ENCODE measurements around the gene TBC1D10A. TPM values are rescaled to one million over a fixed set of nuclear protein-coding genes. Genes with fewer than 3 reads are reported as not detected.

The TBC1D10A gene
- total RNA-seq, 1 donor from 2014 or later: 32.7 TPM

DNA sequence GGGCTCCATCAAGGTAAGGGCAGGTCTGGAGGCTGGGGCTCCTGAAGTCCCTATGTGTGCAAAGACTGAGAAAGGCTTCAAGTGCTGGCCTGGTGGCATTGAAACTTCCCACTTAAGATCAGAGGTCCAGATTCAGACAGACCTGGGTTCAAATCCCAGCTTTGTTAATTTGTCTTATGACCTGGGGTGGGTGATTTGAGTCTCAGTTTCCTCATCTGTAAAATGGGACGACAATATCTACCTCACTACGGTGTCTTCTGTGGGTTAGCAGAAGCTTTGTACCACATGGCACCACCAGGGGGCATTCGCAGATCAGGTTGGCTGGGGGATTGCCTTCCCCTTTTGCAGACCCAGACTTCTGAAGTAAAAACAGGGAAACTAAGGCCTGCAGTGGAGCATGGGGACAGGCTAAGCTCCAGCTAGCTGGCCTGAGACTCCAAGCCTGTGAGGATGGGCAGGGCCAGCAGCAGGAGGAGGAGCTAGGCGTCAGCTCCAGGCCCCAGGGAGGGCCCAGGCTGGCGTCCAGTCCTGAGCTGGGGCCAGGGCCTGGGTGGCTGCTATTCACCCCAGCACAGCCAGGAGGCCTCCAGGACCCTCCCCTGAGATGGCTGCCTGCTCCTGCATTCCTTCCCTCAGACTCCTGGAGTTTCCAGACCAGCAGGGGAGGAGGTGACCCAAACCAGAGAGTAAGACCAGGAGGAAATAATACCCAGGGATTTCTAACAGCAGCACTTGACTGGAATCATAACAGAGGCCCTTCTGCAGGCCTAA, 38.9 kb downstream of the TBC1D10A start:
- no peak for FAIRE-seq

DNA sequence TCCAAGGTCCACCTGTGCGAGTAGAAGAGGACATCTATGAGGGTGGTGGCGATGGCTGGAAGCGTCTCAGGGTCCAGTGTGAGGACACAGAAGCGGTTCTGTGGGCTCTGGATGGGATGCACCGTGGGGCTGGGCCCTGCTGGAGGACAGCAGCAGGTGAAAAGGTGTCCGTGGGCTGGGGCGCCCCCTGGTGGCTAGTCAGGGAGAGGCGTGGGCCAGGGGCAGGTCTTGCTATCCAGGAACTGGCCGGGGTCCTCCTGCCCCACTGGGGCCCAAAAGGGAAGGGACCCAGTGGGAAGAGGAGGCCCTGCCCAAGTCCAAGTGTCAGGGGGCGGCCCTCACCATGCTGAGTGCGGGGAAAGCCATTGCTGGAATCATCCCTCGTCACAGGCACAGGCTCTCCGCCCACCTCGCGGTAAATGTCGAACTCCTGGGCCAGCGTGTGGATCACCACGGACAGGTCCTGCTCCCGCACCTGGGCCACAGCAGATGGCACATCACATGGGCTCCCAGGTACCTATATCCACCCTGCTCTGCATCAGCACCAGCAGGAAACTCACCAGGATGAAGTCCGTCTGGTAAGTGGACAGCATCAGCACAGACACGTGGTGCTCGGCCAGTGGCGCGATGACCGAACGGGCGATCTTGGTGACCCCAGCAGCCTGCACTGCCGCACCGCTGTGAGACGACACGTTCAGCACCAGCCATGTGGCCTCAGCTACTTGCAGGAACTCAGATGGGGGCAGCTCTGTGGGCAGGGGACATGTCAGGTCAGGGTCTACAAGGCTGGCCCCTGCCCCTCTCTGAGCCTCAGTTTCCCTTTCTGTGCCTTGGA, 39.7 kb downstream of the TBC1D10A start:
- Histone ChIP-seq H3K4me2 (ENCODE audit: low read length) (no peak overlapping the region), H3K4me3 (ENCODE audit: insufficient read depth, low read depth, low read length) (no peak overlapping the region), H2AFZ (ENCODE audit: low read depth, low read length) (no peak overlapping the region), H3K9me3 (ENCODE audit: insufficient read depth, low read depth, low read length) (no peaks in the 10 kb centered on the region), H3K27ac (ENCODE audit: low read depth, low read length) (no peak overlapping the region), H3K9ac (ENCODE audit: low read length) (no peak overlapping the region), H4K20me1 (ENCODE audit: insufficient read depth, low read length) (peaks cover 18% of the 10 kb centered on the region), H3K79me2 (ENCODE audit: insufficient read depth, low read length) (peaks cover 3% of the 10 kb centered on the region), H3K36me3 (ENCODE audit: insufficient read depth, low read length) (no peaks in the 10 kb centered on the region), H3K27me3 (ENCODE audit: insufficient read depth, low read length) (no peaks in the 10 kb centered on the region), H3K4me1 (ENCODE audit: insufficient read depth, low read length) (peaks cover 33% of the 10 kb centered on the region)
- TF ChIP-seq, protein P1, sequence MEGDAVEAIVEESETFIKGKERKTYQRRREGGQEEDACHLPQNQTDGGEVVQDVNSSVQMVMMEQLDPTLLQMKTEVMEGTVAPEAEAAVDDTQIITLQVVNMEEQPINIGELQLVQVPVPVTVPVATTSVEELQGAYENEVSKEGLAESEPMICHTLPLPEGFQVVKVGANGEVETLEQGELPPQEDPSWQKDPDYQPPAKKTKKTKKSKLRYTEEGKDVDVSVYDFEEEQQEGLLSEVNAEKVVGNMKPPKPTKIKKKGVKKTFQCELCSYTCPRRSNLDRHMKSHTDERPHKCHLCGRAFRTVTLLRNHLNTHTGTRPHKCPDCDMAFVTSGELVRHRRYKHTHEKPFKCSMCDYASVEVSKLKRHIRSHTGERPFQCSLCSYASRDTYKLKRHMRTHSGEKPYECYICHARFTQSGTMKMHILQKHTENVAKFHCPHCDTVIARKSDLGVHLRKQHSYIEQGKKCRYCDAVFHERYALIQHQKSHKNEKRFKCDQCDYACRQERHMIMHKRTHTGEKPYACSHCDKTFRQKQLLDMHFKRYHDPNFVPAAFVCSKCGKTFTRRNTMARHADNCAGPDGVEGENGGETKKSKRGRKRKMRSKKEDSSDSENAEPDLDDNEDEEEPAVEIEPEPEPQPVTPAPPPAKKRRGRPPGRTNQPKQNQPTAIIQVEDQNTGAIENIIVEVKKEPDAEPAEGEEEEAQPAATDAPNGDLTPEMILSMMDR (IDR thresholded peaks at IDR 0.05; ENCODE audit: insufficient read depth, low read depth, low read length): peak; percentile 68
- no peak for TF ChIP-seq EZH2 (IDR thresholded peaks at IDR 0.05; ENCODE audit: insufficient read depth, low read length)
- Mint-ChIP-seq H3K27me3 (ENCODE audit: low read depth, unreplicated experiment) (no peaks in the 10 kb centered on the region), H3K27ac (ENCODE audit: unreplicated experiment) (no peak overlapping the region), H3K9me3 (ENCODE audit: unreplicated experiment) (no peaks in the 10 kb centered on the region), H3K36me3 (ENCODE audit: low read depth, unreplicated experiment) (peaks cover 15% of the 10 kb centered on the region), H3K4me3 (ENCODE audit: unreplicated experiment) (no peak overlapping the region), H3K4me1 (ENCODE audit: low read depth, unreplicated experiment) (peaks cover 7% of the 10 kb centered on the region)
- FAIRE-seq (no peak), DNase-seq (ENCODE audit: low read depth) (no peak)

More for the DNA sequence above, 38.9 kb downstream of the TBC1D10A start:
- peaks cover 14% of the 10 kb centered on the region for H3K36me3 Mint-ChIP-seq (ENCODE audit: low read depth, unreplicated experiment)
- Histone ChIP-seq H3K9ac (ENCODE audit: low read length) (peak overlapping the region; percentile 89), H4K20me1 (ENCODE audit: insufficient read depth, low read length) (peaks cover 18% of the 10 kb centered on the region), H3K27ac (ENCODE audit: low read depth, low read length) (peak overlapping the region; percentile 54), H2AFZ (ENCODE audit: low read depth, low read length) (no peak overlapping the region), H3K4me3 (ENCODE audit: insufficient read depth, low read depth, low read length) (peak overlapping the region; percentile 68), H3K79me2 (ENCODE audit: insufficient read depth, low read length) (peaks cover 3% of the 10 kb centered on the region), H3K27me3 (ENCODE audit: insufficient read depth, low read length) (no peaks in the 10 kb centered on the region), H3K4me2 (ENCODE audit: low read length) (peak overlapping the region; percentile 98), H3K4me1 (ENCODE audit: insufficient read depth, low read length) (peaks cover 33% of the 10 kb centered on the region), H3K36me3 (ENCODE audit: insufficient read depth, low read length) (peaks cover 4% of the 10 kb centered on the region), H3K9me3 (ENCODE audit: insufficient read depth, low read depth, low read length) (no peaks in the 10 kb centered on the region)
- peak overlapping the region; percentile 87 for H3K4me3 Mint-ChIP-seq (ENCODE audit: unreplicated experiment)
- TF ChIP-seq, protein P1 (IDR thresholded peaks at IDR 0.05; ENCODE audit: insufficient read depth, low read depth, low read length): peak; percentile 75
- no peak for TF ChIP-seq EZH2 (IDR thresholded peaks at IDR 0.05; ENCODE audit: insufficient read depth, low read length)
- H3K27me3 Mint-ChIP-seq (ENCODE audit: low read depth, unreplicated experiment): no peaks in the 10 kb centered on the region
- peak overlapping the region; percentile 89 for H3K27ac Mint-ChIP-seq (ENCODE audit: unreplicated experiment)
- no peaks in the 10 kb centered on the region for H3K9me3 Mint-ChIP-seq (ENCODE audit: unreplicated experiment)
- DNase-seq (ENCODE audit: low read depth): peak; percentile 82
- peaks cover 4% of the 10 kb centered on the region for H3K4me1 Mint-ChIP-seq (ENCODE audit: low read depth, unreplicated experiment)

Data from astrocyte (in vitro differentiated cells and primary cell).